Bronchial epithelial cell (primary cell): Measurements from ENCODE around the gene PHETA1. TPM values are rescaled to one million over a fixed set of nuclear protein-coding genes. Genes with fewer than 3 reads are reported as not detected.
A peak's percentile ranks its signal among the peaks of the same experiment; 100 is the strongest.
"Not testable (repeated sequence)": the region's sequence is repeated elsewhere in the genome, so short reads cannot be mapped to it uniquely, and the experiment has no call there.

Experiments
- DNase-seq: peaks from one replicate; pipeline ENCODE4 v3.0.0-alpha.2; 2010; ENCODE audit warnings: low read depth
- FAIRE-seq: peaks from 2 replicates; lab custom pipeline; 2011; peaks lifted over from hg19 to GRCh38; lab: Jason Lieb, UNC
- H3K27me3 ChIP-seq: 2 replicates; pipeline ENCODE4 v1.5.1; 2011; ENCODE audit warnings: low read length; ENCODE audit not compliant: control insufficient read depth, insufficient read depth
- H3K36me3 ChIP-seq: 2 replicates; pipeline ENCODE4 v1.5.1; 2011; ENCODE audit warnings: low read length; ENCODE audit not compliant: control insufficient read depth, insufficient read depth
- H3K4me3 ChIP-seq: 2 replicates; pipeline ENCODE4 v1.5.1; 2011; ENCODE audit warnings: mild to moderate bottlenecking, low read depth, low read length, control low read depth
- CTCF ChIP-seq: IDR thresholded peaks from 2 replicates; pipeline ENCODE4 v1.5.1; 2011; ENCODE audit warnings: mild to moderate bottlenecking, moderate library complexity, low read length, control low read depth, inconsistent platforms; ENCODE audit not compliant: insufficient read depth, severe bottlenecking
- total RNA-seq: library from RNA; depleted of rRNA; stranded (reverse); fragments of >200 nt; gene quantifications from 2 replicates; pipeline ENCODE4 v1.2.1, GENCODE V29; 2014

PHETA1 gene
- total RNA-seq, 1 donor from 2014 or later, result 4.5 TPM

- FAIRE-seq (peak; percentile 55), DNase-seq (no peak)
- no peak overlapping the region for H3K4me3 ChIP-seq
- no peaks in the 10 kb centered on the region for H3K27me3 ChIP-seq
- no peak for TF ChIP-seq CTCF
- H3K36me3 ChIP-seq, result peaks cover under 1% of the 10 kb centered on the region
Observed at GRCh38 chr12:111339321-111339938, 29.5 kb downstream of the PHETA1 start.

GRCh38 chr12:111338096-111338495 is 30.8 kb downstream of the PHETA1 start:
- DNase-seq (no peak), FAIRE-seq (no peak)
- no peak for TF ChIP-seq CTCF
- no peaks in the 10 kb centered on the region for H3K27me3 ChIP-seq
- H3K4me3 ChIP-seq, result no peak overlapping the region
- peaks cover 1% of the 10 kb centered on the region for H3K36me3 ChIP-seq

DNA sequence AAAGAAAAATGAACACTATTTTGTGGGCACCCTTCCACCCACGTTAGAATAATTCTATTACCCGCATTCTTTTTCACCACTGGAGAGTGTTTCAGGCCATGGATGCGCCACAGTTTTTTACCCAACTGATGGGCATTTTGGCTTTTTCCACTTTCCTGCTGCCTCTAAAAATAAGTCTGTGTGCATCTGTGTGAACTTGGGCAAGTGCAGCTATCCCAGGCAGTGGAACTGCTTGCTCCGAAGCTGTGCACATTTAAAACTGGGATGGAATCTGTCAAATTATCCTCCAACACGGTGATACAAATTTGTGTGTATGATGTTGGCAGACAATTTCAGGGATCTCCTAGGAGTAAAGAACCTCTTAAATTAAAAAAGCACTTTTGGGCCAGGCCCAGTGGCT is 31.5 kb downstream of the PHETA1 start:
- Histone ChIP-seq H3K27me3 (no peaks in the 10 kb centered on the region), H3K36me3 (peaks cover 1% of the 10 kb centered on the region), H3K4me3 (no peak overlapping the region)
- TF ChIP-seq CTCF, result no peak
- FAIRE-seq (no peak), DNase-seq (no peak)

GRCh38 chr12:111336411-111336810 is 32.5 kb downstream of the PHETA1 start:
- DNase-seq, H3K4me3 ChIP-seq, H3K36me3 ChIP-seq, H3K27me3 ChIP-seq, FAIRE-seq: not testable (repeated sequence)

GRCh38 chr12:111335811-111336210 is 33.1 kb downstream of the PHETA1 start:
- DNase-seq, result no peak
- Histone ChIP-seq H3K36me3 (peaks cover 1% of the 10 kb centered on the region), H3K27me3 (no peaks in the 10 kb centered on the region), H3K4me3 (no peak overlapping the region)
- TF ChIP-seq CTCF, result no peak
- no peak for FAIRE-seq

- H3K27me3 ChIP-seq, H3K36me3 ChIP-seq, DNase-seq, H3K4me3 ChIP-seq, FAIRE-seq: not testable (repeated sequence)
Observed at GRCh38 chr12:111335301-111335700, 33.6 kb downstream of the PHETA1 start.

DNA sequence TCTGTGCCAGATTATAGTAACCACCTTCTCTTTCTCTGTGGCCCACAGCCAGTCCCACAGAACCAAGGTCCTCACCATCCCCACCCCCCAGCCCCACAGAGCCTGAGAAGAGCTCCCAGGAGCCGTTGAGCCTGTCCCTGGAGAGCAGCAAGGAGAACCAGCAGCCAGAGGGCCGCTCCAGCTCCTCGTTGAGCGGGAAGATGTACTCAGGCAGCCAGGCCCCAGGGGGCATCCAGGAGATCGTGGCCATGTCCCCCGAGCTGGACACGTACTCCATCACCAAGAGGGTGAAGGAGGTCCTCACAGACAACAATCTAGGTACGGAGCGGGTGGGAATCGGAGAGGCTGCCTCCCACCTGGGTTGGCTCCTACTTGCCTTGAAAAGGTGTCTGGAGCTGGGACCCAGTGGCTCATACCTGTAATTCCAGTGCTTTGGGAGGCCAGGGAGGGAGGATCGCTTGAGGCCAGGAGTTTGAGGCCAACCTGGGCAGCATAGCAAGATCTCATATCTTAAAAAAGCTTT is 34.4 kb downstream of the PHETA1 start:
- FAIRE-seq, result no peak
- no peak for TF ChIP-seq CTCF
- H3K36me3 ChIP-seq, result peaks cover 1% of the 10 kb centered on the region
- DNase-seq, result no peak
- no peaks in the 10 kb centered on the region for H3K27me3 ChIP-seq
- H3K4me3 ChIP-seq, result no peak overlapping the region
